CD4-positive, alpha-beta T cell treated with Interleukin-21 for 1 hour (primary cell): Measurements from ENCODE around the gene SARS1.
"Not testable (repeated sequence)": the region's sequence is repeated elsewhere in the genome, so short reads cannot be mapped to it uniquely, and the experiment has no call there.

Source experiments
- DNase-seq: peaks from one replicate; pipeline ENCODE4 v3.0.0-alpha.2; 2020

SARS1 gene

GRCh38 chr1:109193653-109194590, 19.8 kb upstream of the SARS1 start:
- peak; percentile 49 for DNase-seq

DNA sequence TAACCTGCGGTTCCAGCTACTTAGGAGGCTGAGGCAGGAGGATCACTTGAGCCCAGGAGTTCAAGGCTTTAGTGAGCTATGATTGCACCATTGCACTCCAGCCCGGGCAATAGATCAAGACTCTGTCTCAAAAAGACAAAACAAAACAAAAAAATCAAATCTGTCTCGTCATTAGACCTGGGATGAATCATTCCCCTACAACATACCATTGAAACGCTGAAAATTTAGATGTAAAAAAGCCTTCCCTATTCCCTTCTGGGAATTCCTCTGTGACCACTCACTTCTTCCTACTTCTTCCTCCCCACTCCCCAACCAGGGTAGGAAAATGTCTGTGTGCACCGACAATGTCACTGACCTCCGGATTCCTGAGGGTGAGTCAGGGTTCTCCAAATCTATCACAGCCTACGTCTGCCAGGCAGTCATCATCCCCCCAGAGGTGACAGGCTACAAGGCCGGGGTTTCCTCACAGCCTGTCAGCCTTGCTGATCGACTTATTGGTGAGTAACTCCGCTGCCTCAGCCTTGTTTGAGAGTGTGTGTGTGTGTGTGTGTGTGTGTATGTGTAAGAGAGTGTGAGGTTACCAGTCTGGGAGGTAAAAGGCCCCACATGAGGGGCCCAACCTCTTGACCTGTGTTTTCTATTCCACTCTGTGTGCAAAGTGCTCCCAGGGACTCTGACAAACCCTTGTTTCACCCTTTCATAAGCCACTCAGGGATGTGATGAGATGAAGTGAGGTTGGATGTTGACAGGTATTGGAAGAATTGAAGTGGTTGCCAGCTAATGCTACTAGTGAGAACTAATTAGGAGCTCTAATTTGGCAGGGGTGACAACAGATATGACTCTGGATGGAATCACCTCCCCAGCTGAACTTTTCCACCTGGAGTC, 16.3 kb upstream of the SARS1 start:
- DNase-seq = no peak

GRCh38 chr1:109198043-109198695, 15.5 kb upstream of the SARS1 start:
- no peak for DNase-seq

GRCh38 chr1:109198745-109199144, 15.0 kb upstream of the SARS1 start:
- no peak for DNase-seq

DNA sequence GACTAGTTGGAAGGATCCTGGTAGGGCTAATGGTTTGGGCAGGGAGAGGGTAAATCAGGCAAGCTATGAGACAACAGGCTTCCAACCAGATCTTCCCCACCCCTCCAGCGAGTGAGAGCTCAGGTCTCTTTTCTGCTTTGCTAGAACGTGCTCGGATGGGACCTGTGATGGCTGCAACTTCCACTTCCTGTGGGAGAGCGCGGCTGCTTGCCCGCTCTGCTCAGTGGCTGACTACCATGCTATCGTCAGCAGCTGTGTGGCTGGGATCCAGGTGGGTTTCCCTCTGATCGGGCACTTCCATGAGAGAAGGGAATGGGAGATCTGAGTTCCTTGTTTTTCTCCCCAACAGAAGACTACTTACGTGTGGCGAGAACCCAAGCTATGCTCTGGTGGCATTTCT, 14.0 kb upstream of the SARS1 start:
- DNase-seq = no peak

GRCh38 chr1:109201123-109201703, 12.5 kb upstream of the SARS1 start:
- DNase-seq = peak; percentile 20

DNA sequence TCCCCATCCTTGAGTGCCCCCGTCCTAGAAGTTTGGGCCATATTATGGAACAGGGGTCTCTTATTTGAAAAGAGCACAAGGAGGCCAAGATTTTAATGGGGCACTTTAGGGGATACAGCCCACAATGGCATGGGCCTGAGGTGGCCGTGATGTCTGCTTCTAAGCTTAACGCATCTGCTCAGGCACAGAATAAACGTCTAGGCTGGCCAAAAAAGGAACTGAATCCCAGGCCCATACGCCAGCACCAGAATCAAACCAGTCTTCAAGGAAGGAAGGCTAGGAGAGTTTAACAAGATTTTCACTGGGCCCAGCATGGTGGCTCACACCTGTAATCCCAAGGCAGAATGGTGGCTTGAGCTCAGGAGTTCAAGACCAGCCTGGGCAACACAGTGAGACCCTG, 9.2 kb upstream of the SARS1 start:
- DNase-seq = no peak

DNA sequence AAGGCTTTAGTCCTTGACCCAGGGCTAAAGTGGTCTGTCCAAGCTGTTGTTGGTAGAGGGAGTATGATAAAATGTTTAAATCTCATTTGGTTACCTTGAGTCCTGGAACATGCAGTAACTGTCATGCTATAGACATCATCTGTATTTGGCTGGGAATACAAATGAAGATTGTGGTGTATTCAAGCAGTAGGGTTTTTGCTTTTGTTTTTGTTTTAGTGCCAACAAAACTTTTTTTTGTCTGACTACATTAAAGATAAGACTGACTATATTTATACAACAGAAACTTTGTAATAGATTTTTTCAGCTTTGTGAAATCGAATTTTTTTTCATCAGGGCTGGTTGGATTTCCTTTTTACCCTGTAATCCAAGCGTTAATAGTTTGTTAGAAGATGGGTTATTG, 7.4 kb upstream of the SARS1 start:
- no peak for DNase-seq

GRCh38 chr1:109207467-109208103, 6.1 kb upstream of the SARS1 start:
- no peak for DNase-seq

- no peak for DNase-seq
Observed at GRCh38 chr1:109208394-109208793, 5.3 kb upstream of the SARS1 start.

DNA sequence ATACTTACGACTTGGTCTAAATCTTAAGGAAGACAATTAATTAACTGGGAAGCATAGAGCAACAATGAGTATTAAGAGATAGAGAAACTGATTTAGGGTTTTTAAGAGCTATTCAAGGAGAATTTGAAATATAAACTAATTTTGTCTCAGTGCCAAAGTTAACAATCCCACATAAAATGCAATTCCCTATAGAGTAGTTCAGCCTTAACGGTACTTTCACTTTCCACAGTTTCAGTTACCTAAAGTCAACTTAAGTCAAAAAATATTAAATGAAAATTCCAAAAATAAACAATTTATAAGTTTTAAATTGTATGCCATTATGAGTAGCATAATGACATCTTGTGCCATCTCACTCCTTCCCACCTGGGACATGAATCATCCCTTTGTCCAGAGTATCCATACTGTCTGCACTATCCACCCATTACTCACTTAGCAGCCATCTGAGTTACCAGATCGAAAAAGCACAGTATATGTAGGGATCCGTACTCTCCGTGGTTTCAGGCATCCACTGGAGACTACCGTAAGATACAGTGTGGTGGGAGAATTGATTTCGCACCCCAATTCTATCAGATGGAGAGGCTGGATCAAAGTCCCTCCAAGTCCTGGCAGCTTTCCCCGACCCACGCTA, 4.8 kb upstream of the SARS1 start:
- no peak for DNase-seq

DNA sequence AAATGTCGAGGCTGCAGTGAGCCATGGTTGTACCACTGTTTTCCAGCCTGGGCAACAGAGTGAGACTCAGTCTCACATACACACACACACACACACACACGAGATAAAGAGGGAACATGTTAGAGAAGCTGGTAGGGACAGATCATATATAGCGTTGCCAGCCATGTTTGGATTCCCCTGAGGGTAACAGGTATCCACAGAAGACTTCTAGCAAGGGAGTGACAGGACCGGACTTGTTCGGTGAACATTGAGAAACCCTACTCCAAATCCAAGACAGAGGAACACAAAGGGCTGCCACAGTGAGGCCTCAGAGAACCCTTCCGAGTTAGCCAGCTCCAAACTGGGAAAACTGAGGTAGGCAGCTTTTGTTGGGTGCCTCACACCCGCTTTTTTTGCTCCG, 3.7 kb upstream of the SARS1 start:
- DNase-seq = no peak

DNA sequence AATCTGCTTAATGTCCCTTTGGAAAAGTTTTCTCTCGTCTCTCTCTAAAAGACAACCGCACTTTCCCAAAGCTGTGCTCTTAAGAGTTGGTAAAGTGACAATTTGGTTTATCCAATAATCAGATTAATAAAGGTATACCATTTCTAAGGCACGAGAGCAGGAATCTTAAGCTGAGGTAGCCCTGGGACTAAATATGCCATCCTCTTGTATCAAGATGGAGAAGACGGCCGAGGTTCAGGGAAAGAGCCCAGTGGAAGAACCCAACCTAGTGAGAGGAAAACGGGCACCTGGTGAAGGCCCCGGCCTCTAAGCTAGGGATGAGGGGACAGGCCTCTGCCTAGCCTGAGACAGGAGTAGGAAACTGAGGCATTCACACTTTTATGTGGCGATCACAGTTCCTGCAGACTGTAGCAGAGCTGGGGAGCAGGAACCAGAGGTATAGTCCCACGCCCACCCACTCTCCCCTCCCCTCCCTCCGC, 334 bp upstream of the SARS1 start:
- no peak for DNase-seq

DNA sequence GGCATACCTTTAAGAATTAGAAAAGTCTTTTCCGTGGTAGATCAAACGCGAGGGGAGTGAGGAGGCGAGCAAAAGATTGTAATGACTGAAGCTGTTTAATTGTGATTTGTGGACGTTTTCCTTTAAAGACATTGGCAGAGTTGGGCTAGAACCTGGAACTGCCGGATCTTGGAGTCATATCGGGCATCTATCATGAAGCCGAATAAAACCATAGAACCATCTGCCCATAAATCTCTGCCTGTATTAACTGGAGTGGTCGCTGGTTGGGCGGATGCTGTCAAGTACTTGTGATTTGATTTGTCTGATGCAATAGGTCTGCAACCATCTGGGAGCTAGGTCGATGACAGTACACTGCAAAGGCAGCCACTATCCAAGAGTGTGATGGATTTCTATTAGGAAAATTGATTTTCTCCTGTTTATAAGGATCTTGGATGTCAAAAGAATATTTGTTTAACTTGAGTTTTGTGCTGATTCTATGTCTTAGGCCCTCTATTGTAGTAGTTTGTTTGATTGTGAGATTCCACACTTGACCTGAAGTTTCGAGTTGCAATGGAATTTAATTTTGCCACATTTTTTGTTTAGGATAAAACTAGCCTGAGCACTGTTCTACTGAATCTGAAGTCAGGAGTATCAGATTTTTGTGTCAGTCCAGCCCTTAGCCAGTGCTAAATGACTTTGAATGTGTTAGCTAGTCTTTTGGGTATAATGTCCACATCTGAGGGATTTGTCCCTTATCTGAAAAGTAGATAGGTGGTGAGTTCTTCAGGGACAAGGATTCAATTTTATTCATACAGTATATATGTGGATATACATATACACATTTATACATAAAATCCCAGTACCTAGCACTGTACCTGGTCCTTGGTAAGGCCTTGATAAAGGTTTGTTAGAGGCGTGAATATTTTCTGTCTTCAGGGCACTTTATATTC, 1.2 kb downstream of the SARS1 start:
- DNase-seq = peak; percentile 38

DNA sequence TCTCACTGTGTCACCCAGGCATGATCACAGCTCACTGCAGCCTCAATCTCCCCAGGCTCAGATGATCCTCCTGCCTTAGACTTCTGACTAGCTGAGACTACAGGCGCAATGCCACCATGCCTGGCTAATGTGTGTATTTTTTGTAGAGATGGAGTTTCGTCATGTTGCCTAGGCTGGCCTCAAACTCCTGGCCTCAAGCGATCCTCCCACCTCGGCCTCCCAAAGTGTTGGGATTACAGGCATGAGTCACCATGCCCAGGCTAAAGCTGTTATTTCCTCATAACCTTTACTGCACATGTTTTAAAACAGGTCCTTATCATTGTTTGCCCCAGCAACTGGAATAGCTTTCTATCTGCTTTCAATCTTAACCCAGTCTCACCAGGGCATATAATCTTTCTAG, 2.9 kb downstream of the SARS1 start:
- DNase-seq = no peak

GRCh38 chr1:109218516-109218915, 4.8 kb downstream of the SARS1 start:
- DNase-seq = no peak

DNA sequence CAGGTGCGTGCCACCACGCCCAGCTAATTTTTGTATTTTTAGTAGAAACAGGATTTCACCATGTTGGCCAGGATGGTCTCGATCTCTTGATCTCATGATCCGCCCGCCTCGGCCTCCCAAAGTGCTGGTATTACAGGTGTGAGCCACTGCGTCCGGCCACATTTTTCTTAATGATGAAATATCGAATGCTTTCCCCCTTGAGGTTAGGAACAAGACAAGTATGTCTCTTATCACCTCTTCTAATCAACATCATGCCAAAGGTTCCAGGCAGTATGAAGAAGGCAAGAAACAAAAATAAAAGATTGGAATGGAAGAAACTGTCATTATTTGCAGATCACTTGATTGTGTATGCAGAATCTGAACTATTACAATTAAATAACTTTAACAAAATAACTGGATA, 7.5 kb downstream of the SARS1 start:
- not testable (repeated sequence) for DNase-seq

DNA sequence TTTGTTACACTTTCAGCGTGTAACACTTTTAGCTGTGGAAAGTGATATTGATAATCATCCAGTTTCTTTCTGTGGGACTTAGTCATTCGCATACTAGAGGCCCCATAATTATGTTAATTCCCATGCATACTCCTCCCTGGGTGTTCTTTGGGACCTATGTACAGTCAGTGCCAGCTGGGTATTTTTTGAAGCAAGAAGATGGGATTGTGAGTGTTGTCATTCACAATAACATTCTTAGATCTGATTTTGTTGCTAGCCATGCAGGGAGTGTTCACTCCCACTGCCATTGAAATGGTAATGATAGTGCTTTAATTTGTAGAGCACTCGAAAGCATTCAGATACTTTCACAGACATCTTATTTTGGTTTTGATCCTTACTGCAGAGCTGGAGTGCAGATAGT, 11.6 kb downstream of the SARS1 start:
- DNase-seq = no peak

DNA sequence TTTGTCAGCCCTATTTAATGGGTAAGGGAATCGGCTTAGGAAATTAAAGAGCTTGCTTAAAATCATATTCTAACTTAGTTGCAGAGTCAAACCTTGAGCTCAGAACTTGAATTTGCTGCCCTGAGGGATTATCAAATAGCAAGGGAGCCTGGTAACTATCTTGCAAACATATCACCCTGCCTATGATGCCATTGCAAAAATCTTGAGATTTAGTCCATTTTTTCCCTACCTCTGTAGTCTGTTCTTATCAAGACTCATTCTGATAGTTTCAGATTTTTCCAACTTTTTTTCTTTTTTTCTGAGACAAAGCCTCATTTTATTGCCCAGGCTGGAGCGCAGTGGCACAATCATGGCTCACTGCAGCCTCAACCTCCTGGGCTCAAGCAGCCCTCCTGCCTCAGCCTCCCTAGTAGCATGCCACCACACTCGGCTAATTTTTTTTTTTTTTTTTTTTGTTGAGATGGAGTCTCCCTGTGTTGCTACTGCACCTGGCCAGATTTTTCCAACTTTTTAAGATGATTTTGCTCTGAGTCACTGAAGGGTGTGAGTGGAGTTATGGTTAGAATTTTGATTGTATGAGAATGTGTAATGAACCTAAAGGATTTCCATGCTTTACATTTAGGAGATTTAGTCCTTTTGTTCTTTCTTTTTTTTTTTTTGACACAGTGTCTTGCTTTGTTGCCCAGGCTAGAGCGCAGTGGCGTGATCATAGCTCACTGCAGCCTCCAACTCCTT, 12.2 kb downstream of the SARS1 start:
- DNase-seq = no peak

DNA sequence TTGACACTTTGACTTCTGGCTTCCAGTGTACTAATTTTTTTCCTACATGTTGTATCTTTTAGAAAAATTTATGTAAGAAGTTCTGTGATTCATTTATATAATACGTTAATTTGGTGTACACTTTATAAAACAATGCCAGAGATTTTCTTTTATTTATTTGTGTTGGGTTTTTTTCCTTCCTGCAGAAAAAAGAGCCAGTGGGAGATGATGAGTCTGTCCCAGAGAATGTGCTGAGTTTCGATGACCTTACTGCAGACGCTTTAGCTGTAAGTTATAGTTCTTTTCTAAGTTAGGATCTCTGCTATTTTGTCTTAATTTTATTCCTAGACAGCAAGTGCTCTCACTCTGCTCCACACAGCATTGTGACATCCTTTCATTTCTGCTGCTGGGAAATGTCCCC, 14.4 kb downstream of the SARS1 start:
- no peak for DNase-seq
